GM23338 (cell line): ENCODE results near the gene PROB1.

Experiments used
- CREB1 ChIP-seq: fragments of 250-450 bp; sonication (Bioruptor Pico); IDR thresholded peaks from 2 replicates; pipeline ENCODE4 v1.5.0; 2020; ENCODE audit warnings: low read depth, mild to moderate bottlenecking, moderate library complexity
- CTCF ChIP-seq, 2 experiments: fragments of 200-600 bp in 1 of 2; sonication (generic) in 1 of 2; conservative IDR thresholded peaks; 2 replicates each; pipeline versions ENCODE4 v1.5.1 to v1.6.1; 2016 to 2017; ENCODE audit warnings: antibody characterized with exemption in 2 of 2, low read depth in 2 of 2, mild to moderate bottlenecking in 2 of 2, moderate library complexity in 1 of 2
- EZH2 ChIP-seq: fragments of 200-600 bp; sonication (generic); IDR thresholded peaks from one replicate; pipeline ENCODE4 v1.8.0; 2017; ENCODE audit warnings: antibody characterized with exemption, mild to moderate bottlenecking, low read depth; ENCODE audit not compliant: unreplicated experiment
- EZH2phosphoT487 ChIP-seq: fragments of 200-600 bp; sonication (generic); IDR thresholded peaks from one replicate; pipeline ENCODE4 v1.8.1; 2018; ENCODE audit warnings: antibody characterized with exemption; ENCODE audit not compliant: unreplicated experiment
- JUNB ChIP-seq: IDR thresholded peaks from one replicate; pipeline ENCODE4 v1.6.1; 2016; ENCODE audit warnings: antibody characterized with exemption; ENCODE audit not compliant: unreplicated experiment
- NANOG ChIP-seq: IDR thresholded peaks from 2 replicates; pipeline ENCODE4 v1.6.1; 2016; ENCODE audit warnings: antibody characterized with exemption, borderline replicate concordance
- POLR2AphosphoS5 ChIP-seq: IDR thresholded peaks from 2 replicates; pipeline ENCODE4 v1.6.1; 2016; ENCODE audit warnings: antibody characterized with exemption, low read depth
- ZNF114 ChIP-seq: fragments of 250-450 bp; sonication (Bioruptor Pico); IDR thresholded peaks from 2 replicates; pipeline ENCODE4 v1.5.0; 2020; ENCODE audit warnings: mild to moderate bottlenecking, moderate library complexity
- ZNF331 ChIP-seq: fragments of 250-450 bp; sonication (Bioruptor Pico); IDR thresholded peaks from 2 replicates; pipeline ENCODE4 v1.5.0; 2020; ENCODE audit warnings: low read depth, mild to moderate bottlenecking, moderate library complexity
- ZNF462 ChIP-seq: fragments of 250-450 bp; sonication (Bioruptor Pico); IDR thresholded peaks from 2 replicates; pipeline ENCODE4 v1.5.0; 2020; ENCODE audit warnings: mild to moderate bottlenecking, moderate library complexity
- TF ChIP-seq, protein P1 (sequence below): IDR thresholded peaks from one replicate; pipeline ENCODE4 v1.6.1; 2018; ENCODE audit warnings: antibody characterized with exemption; ENCODE audit not compliant: unreplicated experiment
- TF ChIP-seq, protein P2 (sequence below): IDR thresholded peaks from 2 replicates; pipeline ENCODE4 v1.6.1; 2016; ENCODE audit warnings: antibody characterized with exemption

DNA sequence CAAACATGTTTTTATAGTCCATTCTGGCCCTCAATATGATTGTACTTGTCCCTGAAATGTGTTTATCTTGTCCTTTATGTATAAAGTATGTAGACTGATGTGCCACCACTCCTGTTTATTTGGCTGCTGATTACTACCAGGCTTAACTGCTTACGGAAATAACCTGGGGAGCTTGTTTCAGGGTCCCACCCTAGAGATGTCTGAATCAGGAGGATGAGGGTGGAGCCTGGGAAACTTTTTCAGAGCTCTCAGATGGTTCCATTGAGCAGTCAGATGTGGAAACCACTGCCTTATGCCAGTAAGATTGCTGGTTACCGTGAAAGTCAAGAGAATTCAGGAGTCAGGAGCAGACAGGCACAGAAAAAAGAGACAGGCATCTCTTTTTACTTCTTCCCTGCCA is 31.0 kb downstream of the PROB1 start:
- TF ChIP-seq EZH2: no peak
- TF ChIP-seq CTCF (conservative IDR thresholded peaks at IDR 0.05; ENCODE audit: low read depth in 2 of 2): no peak
- TF ChIP-seq, protein P1, sequence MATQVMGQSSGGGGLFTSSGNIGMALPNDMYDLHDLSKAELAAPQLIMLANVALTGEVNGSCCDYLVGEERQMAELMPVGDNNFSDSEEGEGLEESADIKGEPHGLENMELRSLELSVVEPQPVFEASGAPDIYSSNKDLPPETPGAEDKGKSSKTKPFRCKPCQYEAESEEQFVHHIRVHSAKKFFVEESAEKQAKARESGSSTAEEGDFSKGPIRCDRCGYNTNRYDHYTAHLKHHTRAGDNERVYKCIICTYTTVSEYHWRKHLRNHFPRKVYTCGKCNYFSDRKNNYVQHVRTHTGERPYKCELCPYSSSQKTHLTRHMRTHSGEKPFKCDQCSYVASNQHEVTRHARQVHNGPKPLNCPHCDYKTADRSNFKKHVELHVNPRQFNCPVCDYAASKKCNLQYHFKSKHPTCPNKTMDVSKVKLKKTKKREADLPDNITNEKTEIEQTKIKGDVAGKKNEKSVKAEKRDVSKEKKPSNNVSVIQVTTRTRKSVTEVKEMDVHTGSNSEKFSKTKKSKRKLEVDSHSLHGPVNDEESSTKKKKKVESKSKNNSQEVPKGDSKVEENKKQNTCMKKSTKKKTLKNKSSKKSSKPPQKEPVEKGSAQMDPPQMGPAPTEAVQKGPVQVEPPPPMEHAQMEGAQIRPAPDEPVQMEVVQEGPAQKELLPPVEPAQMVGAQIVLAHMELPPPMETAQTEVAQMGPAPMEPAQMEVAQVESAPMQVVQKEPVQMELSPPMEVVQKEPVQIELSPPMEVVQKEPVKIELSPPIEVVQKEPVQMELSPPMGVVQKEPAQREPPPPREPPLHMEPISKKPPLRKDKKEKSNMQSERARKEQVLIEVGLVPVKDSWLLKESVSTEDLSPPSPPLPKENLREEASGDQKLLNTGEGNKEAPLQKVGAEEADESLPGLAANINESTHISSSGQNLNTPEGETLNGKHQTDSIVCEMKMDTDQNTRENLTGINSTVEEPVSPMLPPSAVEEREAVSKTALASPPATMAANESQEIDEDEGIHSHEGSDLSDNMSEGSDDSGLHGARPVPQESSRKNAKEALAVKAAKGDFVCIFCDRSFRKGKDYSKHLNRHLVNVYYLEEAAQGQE: no peak
- TF ChIP-seq CREB1 (CRISPR knock-in tag): no peak
- no peak for TF ChIP-seq ZNF462 (CRISPR knock-in tag)
- TF ChIP-seq POLR2AphosphoS5: no peak
- TF ChIP-seq JUNB: no peak
- no peak for TF ChIP-seq EZH2phosphoT487
- TF ChIP-seq, protein P2, sequence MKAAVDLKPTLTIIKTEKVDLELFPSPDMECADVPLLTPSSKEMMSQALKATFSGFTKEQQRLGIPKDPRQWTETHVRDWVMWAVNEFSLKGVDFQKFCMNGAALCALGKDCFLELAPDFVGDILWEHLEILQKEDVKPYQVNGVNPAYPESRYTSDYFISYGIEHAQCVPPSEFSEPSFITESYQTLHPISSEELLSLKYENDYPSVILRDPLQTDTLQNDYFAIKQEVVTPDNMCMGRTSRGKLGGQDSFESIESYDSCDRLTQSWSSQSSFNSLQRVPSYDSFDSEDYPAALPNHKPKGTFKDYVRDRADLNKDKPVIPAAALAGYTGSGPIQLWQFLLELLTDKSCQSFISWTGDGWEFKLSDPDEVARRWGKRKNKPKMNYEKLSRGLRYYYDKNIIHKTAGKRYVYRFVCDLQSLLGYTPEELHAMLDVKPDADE: no peak
- no peak for TF ChIP-seq NANOG
- TF ChIP-seq ZNF114 (CRISPR knock-in tag): no peak
- TF ChIP-seq ZNF331 (CRISPR knock-in tag): no peak
